Tibial artery (tissue), 4 donors: Measurements from ENCODE around the gene SEC24D.
A peak's percentile ranks its signal among the peaks of the same experiment; 100 is the strongest.

ENCODE experiments used
- DNase-seq, 2 donors: peaks; one replicate each; pipeline ENCODE4 v3.0.0-alpha.2; 2019
- H3K27ac ChIP-seq, 2 donors: fragments of 200-600 bp; sonication (generic) in 1 of 2; 1 replicate in 1 of 2; 2 replicates in 1 of 2; pipeline ENCODE4 v1.5.1; 2018 to 2019; ENCODE audit warnings: mild to moderate bottlenecking in 1 of 2
- H3K27me3 ChIP-seq, 2 donors: fragments of 200-600 bp; sonication (generic) in 1 of 2; one replicate each; pipeline versions ENCODE4 v1.5.1 to v1.6.0; 2016 to 2019
- H3K36me3 ChIP-seq, 3 donors: fragments of 200-600 bp; sonication (generic) in 2 of 3; one replicate each; pipeline ENCODE4 v1.5.1; 2016 to 2019; ENCODE audit warnings: mild to moderate bottlenecking in 2 of 3
- H3K4me1 ChIP-seq, 4 donors: fragments of 200-600 bp; sonication (generic) in 2 of 4; 1 replicate in 3 of 4; 2 replicates in 1 of 4; pipeline ENCODE4 v1.5.1; 2016 to 2019
- H3K4me3 ChIP-seq, 2 donors: fragments of 200-600 bp; sonication (generic) in 1 of 2; 1 replicate in 1 of 2; 2 replicates in 1 of 2; pipeline ENCODE4 v1.5.1; 2018 to 2019; ENCODE audit warnings: mild to moderate bottlenecking in 2 of 2
- H3K9me3 ChIP-seq, 3 donors: fragments of 200-600 bp; sonication (generic) in 1 of 3; one replicate each; pipeline ENCODE4 v1.5.1; 2016 to 2019
- intact Hi-C: fragments of 100-400 bp; cut with DNase I; formaldehyde crosslinking; loops from one replicate; pipeline ENCODE4 v1.15.0; 2023; ENCODE audit warnings: low total_unique reads
- TF ChIP-seq, protein P1 (sequence below), 2 experiments: fragments of 200-600 bp in 1 of 2; fragments of 450-650 bp in 1 of 2; IDR thresholded peaks; one replicate each; pipeline ENCODE4 v1.5.1; 2017 to 2019; ENCODE audit warnings: antibody characterized with exemption in 2 of 2, mild to moderate bottlenecking in 1 of 2, moderate library complexity in 1 of 2

Gene SEC24D

DNA sequence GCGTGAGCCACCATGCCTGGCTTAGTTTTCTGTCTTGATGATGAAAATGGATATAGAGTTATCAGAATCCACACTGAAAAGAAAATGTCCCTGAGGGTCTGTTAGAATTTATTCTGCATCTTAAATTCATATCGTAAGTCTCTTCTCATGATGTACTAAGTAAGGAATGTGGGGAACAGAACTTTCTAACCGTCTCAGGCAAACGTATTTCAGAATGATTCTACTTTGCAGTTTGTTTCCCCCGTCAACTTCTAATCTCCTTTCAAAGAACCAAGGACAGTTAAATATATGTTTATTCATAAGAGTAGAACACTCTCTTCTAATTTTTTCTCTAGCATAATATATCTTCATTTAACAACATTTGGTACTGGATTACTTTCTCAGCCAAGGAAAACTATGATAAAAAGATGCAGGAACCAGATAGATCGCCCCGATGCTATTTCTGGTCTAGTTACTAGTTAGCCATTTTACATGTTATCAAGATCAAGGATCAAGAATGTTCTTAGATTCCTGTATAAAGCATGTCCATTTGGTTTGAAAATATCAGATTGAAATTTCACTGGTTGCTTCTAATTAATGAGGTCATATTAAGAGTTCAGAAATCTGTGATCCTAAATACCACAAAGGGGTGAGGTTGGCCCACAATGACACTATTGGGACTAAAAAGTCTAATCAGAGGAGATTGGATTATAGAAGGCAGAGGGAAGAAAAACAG is 101.3 kb downstream of the SEC24D start:
- peak overlapping the region; percentile 6 to 13 for H3K27ac ChIP-seq
- no peak for DNase-seq
- H3K36me3 ChIP-seq, result peaks cover 24 to 89% (median 69%) of the 10 kb centered on the region in 3 donors
- H3K4me3 ChIP-seq, result no peak overlapping the region
- peaks cover 0 to 7% (median 0%) of the 10 kb centered on the region in 4 donors for H3K4me1 ChIP-seq
- H3K27me3 ChIP-seq, result no peaks in the 10 kb centered on the region
- TF ChIP-seq, protein P1, sequence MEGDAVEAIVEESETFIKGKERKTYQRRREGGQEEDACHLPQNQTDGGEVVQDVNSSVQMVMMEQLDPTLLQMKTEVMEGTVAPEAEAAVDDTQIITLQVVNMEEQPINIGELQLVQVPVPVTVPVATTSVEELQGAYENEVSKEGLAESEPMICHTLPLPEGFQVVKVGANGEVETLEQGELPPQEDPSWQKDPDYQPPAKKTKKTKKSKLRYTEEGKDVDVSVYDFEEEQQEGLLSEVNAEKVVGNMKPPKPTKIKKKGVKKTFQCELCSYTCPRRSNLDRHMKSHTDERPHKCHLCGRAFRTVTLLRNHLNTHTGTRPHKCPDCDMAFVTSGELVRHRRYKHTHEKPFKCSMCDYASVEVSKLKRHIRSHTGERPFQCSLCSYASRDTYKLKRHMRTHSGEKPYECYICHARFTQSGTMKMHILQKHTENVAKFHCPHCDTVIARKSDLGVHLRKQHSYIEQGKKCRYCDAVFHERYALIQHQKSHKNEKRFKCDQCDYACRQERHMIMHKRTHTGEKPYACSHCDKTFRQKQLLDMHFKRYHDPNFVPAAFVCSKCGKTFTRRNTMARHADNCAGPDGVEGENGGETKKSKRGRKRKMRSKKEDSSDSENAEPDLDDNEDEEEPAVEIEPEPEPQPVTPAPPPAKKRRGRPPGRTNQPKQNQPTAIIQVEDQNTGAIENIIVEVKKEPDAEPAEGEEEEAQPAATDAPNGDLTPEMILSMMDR (IDR thresholded peaks at IDR 0.05), result no peak
- intact Hi-C loops, result loop anchor here (10.0 kb wide), 1 partner anchor 550 kb away; no protein-coding TSS in a partner anchor
- H3K9me3 ChIP-seq, result no peaks in the 10 kb centered on the region

DNA sequence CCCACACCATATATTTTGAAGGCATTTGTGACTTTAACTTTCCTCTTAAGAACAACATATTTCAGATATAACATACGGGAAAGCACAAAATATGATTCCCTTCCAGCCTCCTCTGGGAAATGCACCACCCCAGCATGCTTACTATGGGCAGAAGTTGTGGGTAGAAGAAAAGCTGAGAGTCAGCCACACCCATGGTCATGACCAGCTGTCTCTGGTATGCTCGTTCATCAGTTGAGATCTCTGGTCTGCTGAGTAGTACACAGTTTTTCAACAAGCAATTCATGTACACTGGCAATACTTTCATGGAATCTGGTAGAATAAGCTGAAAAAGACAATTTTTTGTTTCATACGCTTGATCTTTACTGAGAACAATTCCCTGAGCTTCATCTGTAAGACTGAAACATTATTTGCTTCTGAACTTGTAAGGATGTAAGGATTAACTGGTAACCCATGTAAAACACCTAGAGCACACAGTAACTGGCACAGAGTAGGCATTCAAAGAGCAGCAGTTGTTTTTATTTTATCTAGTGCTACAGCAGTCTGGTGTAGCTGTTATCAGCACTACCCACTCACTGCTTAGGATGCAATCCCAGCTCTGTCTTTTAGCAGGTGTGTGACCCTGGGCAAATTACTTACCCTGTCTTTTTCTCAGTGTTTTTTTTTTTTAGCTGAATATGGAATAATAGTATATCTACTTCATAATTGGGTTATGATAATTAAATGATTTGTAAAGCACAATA is 103.2 kb downstream of the SEC24D start:
- Histone ChIP-seq H3K4me3 (no peak overlapping the region), H3K36me3 (peaks cover 36 to 85% (median 71%) of the 10 kb centered on the region in 3 donors), H3K4me1 (peaks cover 0 to 7% (median 0%) of the 10 kb centered on the region in 4 donors), H3K27ac (no peak overlapping the region), H3K9me3 (no peaks in the 10 kb centered on the region), H3K27me3 (no peaks in the 10 kb centered on the region)
- DNase-seq, result no peak
- TF ChIP-seq, protein P1 (IDR thresholded peaks at IDR 0.05), result no peak
- intact Hi-C loops, result loop anchor here (10.0 kb wide), 1 partner anchor 552 kb away; no protein-coding TSS in a partner anchor

DNA sequence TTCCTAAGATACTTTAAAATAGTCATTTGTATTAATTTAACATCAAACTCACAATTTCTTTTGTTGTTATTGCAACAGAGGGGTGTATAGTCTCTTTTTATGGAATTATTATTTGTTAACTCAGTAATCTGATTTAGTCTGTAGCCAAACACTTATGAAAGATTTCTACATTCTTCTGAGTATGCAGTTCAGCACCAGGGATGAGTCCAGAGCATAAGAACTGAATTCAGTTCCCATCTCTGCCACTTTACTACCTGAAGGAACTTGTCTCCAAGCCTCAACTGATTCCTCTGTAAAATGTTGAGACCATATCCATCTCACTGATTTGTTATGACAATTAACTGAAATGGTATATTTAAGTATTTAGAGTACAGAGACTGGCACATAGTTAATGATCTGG is 105.2 kb downstream of the SEC24D start:
- no peak for DNase-seq
- Histone ChIP-seq H3K4me3 (no peak overlapping the region), H3K4me1 (peaks cover 0 to 7% (median 0%) of the 10 kb centered on the region in 4 donors), H3K36me3 (peaks cover 32 to 85% (median 72%) of the 10 kb centered on the region in 3 donors), H3K27me3 (no peaks in the 10 kb centered on the region), H3K27ac (no peak overlapping the region), H3K9me3 (no peaks in the 10 kb centered on the region)
- TF ChIP-seq, protein P1 (IDR thresholded peaks at IDR 0.05), result no peak
- intact Hi-C loops, result loop anchor here (10.0 kb wide), 1 partner anchor 554 kb away; no protein-coding TSS in a partner anchor

DNA sequence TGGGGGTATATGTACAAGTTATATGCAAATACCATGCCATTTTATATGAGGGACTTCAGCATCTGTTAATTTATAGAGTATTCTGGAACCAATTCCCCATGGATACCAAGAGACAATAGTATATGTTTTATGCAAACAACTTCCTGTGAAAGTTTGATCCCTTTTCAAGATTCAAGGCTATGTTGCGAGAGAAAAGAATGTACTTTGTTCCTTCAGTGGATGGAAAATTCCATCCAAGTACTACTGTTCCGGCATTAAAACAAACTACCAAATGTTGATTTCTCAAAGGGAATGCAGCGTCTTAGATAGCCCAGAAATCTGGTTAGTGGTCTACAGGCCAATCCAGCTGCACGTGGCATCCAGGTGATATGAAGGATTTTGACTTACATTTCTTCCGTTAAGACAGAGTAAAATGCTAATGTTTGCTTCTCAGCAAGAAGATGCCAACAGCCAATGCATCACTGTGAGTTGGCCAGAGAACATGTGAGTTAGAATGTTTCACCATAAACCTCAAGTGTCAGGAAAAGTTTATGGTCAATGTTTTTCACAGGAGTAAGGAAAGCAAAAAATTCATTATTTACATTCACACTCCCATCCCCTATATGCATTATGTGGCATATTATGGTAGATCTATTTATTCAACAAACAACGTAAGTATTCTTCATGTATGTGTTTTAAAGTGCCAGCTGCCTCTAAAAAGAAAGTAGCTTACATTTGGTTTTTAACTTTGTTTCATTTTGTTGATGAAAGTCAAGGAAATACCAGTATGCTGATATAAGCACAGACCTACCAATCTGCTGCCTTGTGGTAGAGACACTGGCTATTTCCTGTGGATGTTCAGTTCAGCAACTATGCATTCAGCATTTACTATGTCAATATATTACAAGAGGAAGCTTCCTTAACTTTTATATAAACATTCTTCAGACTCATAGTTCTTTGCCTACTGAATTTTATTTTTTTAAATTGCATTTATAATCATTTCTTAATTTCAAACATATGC is 106.3 kb downstream of the SEC24D start:
- no peaks in the 10 kb centered on the region for H3K9me3 ChIP-seq
- TF ChIP-seq, protein P1 (IDR thresholded peaks at IDR 0.05), result no peak
- no peak overlapping the region for H3K27ac ChIP-seq
- intact Hi-C loops, result loop anchor here (10.0 kb wide), 1 partner anchor 555 kb away; no protein-coding TSS in a partner anchor
- H3K36me3 ChIP-seq, result peaks cover 32 to 94% (median 83%) of the 10 kb centered on the region in 3 donors
- H3K27me3 ChIP-seq, result no peaks in the 10 kb centered on the region
- H3K4me1 ChIP-seq, result no peaks in the 10 kb centered on the region
- DNase-seq, result no peak
- no peak overlapping the region for H3K4me3 ChIP-seq

DNA sequence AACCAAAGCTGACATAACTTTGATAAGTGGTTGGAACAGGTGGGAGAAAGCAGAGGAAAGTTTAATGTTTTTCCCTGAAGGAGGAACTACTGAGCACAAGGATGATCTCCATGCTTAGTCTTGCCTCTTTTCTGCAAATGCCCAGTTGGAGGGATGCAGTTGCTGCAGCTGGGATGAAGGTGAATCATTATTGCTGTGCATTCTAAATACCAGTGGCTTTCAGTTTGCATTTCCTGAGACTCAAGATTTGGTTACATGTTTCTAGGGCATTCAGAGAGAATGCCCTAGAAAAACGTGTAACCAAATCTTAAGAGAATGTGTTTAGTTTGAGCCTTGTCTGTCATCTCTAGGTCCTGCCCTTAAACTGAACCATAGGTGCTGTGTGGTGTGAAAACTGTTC is 108.6 kb downstream of the SEC24D start:
- peaks cover 49 to 92% (median 90%) of the 10 kb centered on the region in 3 donors for H3K36me3 ChIP-seq
- H3K27me3 ChIP-seq, result no peaks in the 10 kb centered on the region
- intact Hi-C loops, result no loop called here
- DNase-seq, result no peak
- TF ChIP-seq, protein P1 (IDR thresholded peaks at IDR 0.05), result no peak
- no peak overlapping the region for H3K27ac ChIP-seq
- H3K9me3 ChIP-seq, result no peaks in the 10 kb centered on the region
- no peak overlapping the region for H3K4me3 ChIP-seq
- H3K4me1 ChIP-seq, result no peaks in the 10 kb centered on the region
